ENCODE data around the gene RAB6B.

RAB6B gene

DNA sequence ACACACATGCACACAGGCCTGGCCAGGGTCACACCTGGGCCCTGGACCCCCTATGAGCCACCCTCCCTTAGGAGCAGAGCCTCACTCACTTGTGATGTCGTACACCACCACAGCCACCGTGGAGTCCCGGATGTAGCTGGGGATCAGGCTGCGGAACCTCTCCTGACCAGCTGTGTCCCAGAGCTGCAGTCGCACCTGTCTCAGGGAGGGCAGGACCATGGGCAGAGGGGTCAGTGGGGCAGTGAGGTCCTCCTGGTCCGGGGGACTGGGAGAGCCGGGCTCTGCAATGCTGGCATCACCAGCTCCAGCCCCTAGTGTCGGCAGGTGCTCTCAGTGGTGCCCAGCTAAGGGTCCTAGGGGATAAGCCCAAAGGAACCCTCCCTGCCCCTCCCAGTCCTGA is 54.5 kb downstream of the RAB6B start:
- TF ChIP-seq, protein P1, sequence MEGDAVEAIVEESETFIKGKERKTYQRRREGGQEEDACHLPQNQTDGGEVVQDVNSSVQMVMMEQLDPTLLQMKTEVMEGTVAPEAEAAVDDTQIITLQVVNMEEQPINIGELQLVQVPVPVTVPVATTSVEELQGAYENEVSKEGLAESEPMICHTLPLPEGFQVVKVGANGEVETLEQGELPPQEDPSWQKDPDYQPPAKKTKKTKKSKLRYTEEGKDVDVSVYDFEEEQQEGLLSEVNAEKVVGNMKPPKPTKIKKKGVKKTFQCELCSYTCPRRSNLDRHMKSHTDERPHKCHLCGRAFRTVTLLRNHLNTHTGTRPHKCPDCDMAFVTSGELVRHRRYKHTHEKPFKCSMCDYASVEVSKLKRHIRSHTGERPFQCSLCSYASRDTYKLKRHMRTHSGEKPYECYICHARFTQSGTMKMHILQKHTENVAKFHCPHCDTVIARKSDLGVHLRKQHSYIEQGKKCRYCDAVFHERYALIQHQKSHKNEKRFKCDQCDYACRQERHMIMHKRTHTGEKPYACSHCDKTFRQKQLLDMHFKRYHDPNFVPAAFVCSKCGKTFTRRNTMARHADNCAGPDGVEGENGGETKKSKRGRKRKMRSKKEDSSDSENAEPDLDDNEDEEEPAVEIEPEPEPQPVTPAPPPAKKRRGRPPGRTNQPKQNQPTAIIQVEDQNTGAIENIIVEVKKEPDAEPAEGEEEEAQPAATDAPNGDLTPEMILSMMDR (IDR thresholded peaks at IDR 0.05; ENCODE audit: low read depth, low read length): no peak
- in situ Hi-C loops (cut with HindIII; ENCODE audit: low sequenced_read_pairs): no loop called here
- DNase-seq (ENCODE audit: low read depth, low spot score): no peak
- H3K4me3 ChIP-seq (ENCODE audit: low read depth, low read length): no peak overlapping the region

DNA sequence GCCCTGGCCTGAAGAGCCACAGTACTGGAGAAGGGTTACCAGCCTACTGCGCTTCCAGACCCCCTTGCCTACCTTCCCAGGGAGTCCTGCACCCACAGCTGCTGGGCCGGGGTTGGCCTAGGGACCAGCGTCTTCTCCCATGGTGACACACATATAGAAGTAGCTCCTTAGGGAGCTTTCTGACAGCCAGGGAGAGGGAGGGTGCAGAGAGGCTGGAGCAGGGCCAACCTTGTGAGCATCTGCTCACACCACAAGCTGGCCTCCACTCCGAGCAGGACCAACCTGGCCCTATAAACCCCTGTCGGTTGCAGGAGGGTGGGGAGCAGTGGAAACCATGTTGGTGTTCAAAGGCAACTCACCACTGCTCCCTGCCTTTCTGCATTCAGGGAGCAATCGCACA is 54.9 kb downstream of the RAB6B start:
- no peak for DNase-seq (ENCODE audit: low read depth, low spot score)
- TF ChIP-seq, protein P1 (IDR thresholded peaks at IDR 0.05; ENCODE audit: low read depth, low read length): no peak
- H3K4me3 ChIP-seq (ENCODE audit: low read depth, low read length): no peak overlapping the region
- in situ Hi-C loops (cut with HindIII; ENCODE audit: low sequenced_read_pairs): no loop called here

DNA sequence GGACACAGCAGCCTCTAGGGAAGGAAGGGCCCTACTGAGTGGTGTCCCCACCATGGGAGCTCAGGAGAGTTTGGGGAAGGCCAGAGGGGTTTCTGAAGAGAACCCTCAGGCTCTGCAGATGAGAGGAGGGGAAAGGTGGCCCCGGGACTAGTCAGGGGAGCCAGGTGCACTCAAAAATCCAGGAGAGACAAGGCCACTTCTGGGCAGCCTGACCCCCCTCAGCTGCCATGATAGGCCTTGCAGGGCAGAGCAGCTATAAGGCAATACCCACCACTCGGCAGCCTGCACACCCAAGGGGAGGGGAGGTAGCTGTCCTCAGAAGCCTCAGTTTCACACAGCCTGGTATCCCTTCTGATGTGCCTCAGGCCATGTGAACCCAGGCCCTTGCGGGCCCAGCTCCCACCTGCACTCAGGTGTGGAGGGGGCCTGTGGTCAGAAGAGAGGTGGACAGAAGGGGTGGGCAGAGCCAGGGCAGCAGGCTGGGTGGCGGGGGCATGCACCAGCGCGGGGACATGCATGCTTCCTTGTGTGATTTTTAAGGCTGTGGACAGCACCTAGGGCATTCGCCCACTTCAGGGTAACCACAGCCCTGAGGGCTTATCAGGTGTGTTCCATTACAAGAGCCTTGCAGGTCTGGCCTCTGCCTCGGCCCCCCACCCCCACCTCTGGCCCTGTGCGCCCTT is 55.5 kb downstream of the RAB6B start:
- no peak for DNase-seq (ENCODE audit: low read depth, low spot score)
- H3K4me3 ChIP-seq (ENCODE audit: low read depth, low read length): no peak overlapping the region
- in situ Hi-C loops (cut with HindIII; ENCODE audit: low sequenced_read_pairs): no loop called here
- TF ChIP-seq, protein P1 (IDR thresholded peaks at IDR 0.05; ENCODE audit: low read depth, low read length): no peak

DNA sequence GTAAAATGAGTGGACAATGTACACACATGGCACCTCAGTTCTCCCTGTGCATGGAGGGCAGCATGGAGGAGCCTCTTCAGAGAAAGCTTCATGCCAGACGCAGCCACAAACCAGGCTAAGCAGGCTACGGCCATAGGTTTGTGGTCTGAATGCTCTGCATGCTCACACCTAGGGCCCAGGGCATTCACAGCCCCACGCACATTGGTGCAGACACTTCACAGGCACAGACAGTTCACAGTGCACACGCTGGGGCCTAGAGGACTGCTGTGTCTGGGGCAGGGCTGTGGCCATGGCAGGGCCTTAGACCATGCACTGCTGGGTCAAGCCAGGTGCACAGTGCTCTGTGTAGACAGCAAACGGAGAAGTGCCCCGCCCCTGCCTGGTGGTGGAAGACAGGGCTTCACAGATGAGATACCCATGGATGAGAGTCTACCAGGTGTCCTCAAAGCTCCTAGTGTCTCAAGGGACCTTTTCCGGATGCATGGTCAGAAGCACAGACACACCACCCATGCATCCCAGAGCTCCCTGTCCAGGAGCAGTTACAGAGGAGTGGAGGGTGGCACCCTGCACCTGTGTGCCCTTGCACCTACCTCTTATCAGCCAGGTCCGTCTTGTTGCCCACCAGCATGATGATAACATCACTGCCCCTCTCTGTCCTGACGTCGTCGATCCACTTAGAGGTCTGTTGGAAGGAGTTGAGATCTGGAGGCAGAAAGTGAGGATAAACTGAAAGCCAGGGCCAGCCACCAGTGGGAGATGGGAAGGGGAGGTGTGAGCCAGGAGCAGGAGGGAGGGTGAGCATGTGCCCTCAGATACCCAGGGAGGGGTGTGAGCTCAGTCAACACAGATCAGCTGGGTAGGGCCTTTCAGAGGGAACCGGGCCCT is 56.5 kb downstream of the RAB6B start:
- in situ Hi-C loops (cut with HindIII; ENCODE audit: low sequenced_read_pairs): no loop called here
- H3K4me3 ChIP-seq (ENCODE audit: low read depth, low read length): no peak overlapping the region
- TF ChIP-seq, protein P1 (IDR thresholded peaks at IDR 0.05; ENCODE audit: low read depth, low read length): no peak
- no peak for DNase-seq (ENCODE audit: low read depth, low spot score)

DNA sequence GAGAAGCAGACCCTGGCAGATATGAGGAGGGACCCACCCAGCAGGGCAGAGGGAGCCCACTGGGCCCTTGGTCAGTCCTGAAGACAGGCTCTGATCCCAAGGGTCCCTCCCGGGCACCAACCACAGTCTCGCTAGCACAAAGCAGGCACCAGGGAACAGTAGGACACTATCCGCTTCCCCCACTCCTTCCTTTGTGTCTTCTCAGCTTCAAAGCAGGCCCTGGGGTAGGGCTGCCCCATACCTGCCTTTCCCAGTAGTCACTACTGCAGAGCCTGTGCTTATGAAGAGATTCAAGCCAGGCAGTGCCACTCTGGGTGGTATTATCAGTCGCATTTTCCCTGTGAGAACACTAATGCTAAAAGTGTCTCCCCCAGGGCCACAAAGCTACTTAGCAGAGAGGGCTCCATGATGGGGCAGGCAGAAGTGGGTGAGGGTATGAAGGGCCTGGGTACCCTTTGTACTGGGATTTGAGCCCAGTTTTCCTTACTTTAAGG is 57.3 kb downstream of the RAB6B start:
- no peak for DNase-seq (ENCODE audit: low read depth, low spot score)
- H3K4me3 ChIP-seq (ENCODE audit: low read depth, low read length): no peak overlapping the region
- in situ Hi-C loops (cut with HindIII; ENCODE audit: low sequenced_read_pairs): no loop called here
- TF ChIP-seq, protein P1 (IDR thresholded peaks at IDR 0.05; ENCODE audit: low read depth, low read length): no peak

DNA sequence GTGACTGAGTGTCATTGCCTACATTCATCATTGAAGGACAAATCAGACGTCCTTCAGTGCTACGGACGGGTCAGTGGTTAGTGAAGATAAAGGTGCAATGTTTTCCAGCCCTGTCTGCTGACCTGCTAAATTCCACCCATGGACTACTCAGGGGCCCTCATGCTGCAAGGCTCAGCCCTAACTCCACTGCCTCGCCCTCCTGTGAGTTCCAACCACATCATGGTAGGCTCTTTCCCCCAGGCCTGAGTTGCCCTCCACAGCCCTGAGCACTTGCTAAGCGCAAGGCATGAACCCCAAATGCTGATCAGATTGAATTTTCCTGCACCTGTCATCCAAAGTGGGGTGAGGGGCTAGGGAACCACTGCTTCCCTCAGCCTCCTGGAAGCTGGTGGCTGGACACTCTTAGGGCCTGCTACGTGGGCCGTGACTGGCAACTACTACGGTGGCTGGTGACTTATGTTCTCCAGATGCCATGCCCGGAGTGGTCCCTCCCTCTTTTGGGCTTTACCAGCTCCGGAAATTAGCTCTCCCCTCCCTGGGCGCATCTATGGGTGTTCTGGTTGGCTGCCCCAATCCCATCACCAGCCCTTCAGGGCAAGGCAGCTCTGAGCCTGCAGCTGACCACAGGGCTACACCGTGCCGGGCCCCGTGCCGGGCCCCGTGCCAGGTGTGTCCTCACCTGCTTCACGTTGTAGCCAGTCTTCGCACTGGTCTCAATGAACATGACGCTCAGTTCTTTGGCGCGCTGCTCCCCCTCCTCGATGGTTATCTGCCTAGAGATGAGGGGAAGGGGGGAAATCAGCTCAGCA is 58.0 kb downstream of the RAB6B start:
- no peak overlapping the region for H3K4me3 ChIP-seq (ENCODE audit: low read depth, low read length)
- DNase-seq (ENCODE audit: low read depth, low spot score): no peak
- TF ChIP-seq, protein P1 (IDR thresholded peaks at IDR 0.05; ENCODE audit: low read depth, low read length): no peak
- in situ Hi-C loops (cut with HindIII; ENCODE audit: low sequenced_read_pairs): no loop called here
